Karpas-422 (cell line): ENCODE results near the gene CHMP4A. TPM values are rescaled to one million over a fixed set of nuclear protein-coding genes. Genes with fewer than 3 reads are reported as not detected.
"Not testable (repeated sequence)": the region's sequence is repeated elsewhere in the genome, so short reads cannot be mapped to it uniquely, and the experiment has no call there.

Experiments used
- DNase-seq: peaks from one replicate; pipeline ENCODE4 v3.0.0-alpha.2; 2015
- H2AFZ ChIP-seq: fragments of 200-600 bp; sonication (generic); 2 replicates; pipeline ENCODE4 v1.6.1; 2014; ENCODE audit warnings: antibody characterized with exemption, low read length, mixed read lengths
- H3K27ac ChIP-seq: fragments of 200-600 bp; sonication (generic); 2 replicates; pipeline ENCODE4 v1.5.1; 2014; ENCODE audit warnings: mild to moderate bottlenecking, low read length, moderate library complexity
- H3K27me3 ChIP-seq: fragments of 200-600 bp; sonication (generic); 2 replicates; pipeline ENCODE4 v1.6.1; 2014; ENCODE audit warnings: low read length, mixed read lengths
- H3K36me3 ChIP-seq: fragments of 200-600 bp; sonication (generic); 2 replicates; pipeline ENCODE4 v1.6.1; 2014; ENCODE audit warnings: low read length, mixed read lengths; ENCODE audit not compliant: insufficient read depth
- H3K4me1 ChIP-seq: fragments of 200-600 bp; sonication (generic); 2 replicates; pipeline ENCODE4 v1.6.1; 2014; ENCODE audit warnings: mild to moderate bottlenecking, low read length, mixed read lengths
- H3K4me2 ChIP-seq: fragments of 200-600 bp; sonication (generic); 2 replicates; pipeline ENCODE4 v1.6.1; 2014; ENCODE audit warnings: low read length, low read depth, mild to moderate bottlenecking; ENCODE audit not compliant: poor library complexity, severe bottlenecking
- H3K4me3 ChIP-seq: fragments of 200-600 bp; sonication (generic); 2 replicates; pipeline ENCODE4 v1.5.1; 2014; ENCODE audit warnings: mild to moderate bottlenecking, antibody characterized with exemption, low read length, mixed read lengths
- H3K79me2 ChIP-seq: fragments of 200-600 bp; sonication (generic); 2 replicates; pipeline ENCODE4 v1.6.1; 2014; ENCODE audit warnings: mild to moderate bottlenecking, low read length, mixed read lengths
- H3K9ac ChIP-seq: fragments of 200-600 bp; sonication (generic); 2 replicates; pipeline ENCODE4 v1.6.0; 2014; ENCODE audit warnings: low read length
- H3K9me2 ChIP-seq: fragments of 200-600 bp; sonication (generic), shearing (Covaris generic); replicated peaks from 2 replicates; pipeline ENCODE4 v1.6.0; 2014; ENCODE audit warnings: mild to moderate bottlenecking, low read length, moderate library complexity; ENCODE audit not compliant: insufficient read depth
- H3K9me3 ChIP-seq: fragments of 300-700, 200-600 bp; sonication (generic); 2 replicates; pipeline ENCODE4 v1.6.1; 2014; ENCODE audit warnings: low read length, mixed read lengths
- H4K20me1 ChIP-seq: fragments of 200-600 bp; sonication (generic); 2 replicates; pipeline ENCODE4 v1.6.1; 2014; ENCODE audit warnings: mild to moderate bottlenecking, antibody characterized with exemption, low read length, low read depth; ENCODE audit not compliant: insufficient read depth
- total RNA-seq: library from RNA; depleted of rRNA; stranded (reverse); fragments of >200 nt; shearing (Covaris generic); gene quantifications from 2 replicates; pipeline ENCODE4 v1.2.3, GENCODE V29; 2014; ENCODE audit warnings: low replicate concordance

The CHMP4A gene
- total RNA-seq, 1 experiment from 2014 or later, result 36.8 TPM

DNA sequence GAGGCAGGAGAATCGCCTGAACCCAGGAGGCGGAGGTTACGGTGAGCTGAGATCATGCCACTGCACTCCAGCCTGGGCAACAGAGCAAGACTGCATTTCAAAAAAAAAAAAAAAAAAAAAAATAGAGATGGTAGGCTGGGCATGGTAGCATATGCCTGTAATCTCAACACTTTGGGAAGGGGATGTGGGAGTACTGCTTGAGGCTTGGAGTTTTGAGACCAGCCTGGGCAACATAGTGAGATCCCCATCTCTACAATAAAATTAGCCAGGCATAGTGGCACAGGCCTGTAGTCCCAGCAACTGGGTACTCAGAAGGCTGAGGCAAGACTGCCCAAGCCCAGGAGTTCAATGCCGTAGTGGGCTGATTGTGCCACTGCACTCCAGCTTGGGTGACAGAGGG lies 9.7 kb upstream of the CHMP4A start:
- H3K9ac ChIP-seq, DNase-seq, H3K4me1 ChIP-seq, H3K36me3 ChIP-seq, H3K4me3 ChIP-seq, H3K9me2 ChIP-seq, H3K4me2 ChIP-seq, H4K20me1 ChIP-seq, H2AFZ ChIP-seq, H3K27me3 ChIP-seq, H3K9me3 ChIP-seq, H3K27ac ChIP-seq: not testable (repeated sequence)
- peaks cover 87% of the 10 kb centered on the region for H3K79me2 ChIP-seq

DNA sequence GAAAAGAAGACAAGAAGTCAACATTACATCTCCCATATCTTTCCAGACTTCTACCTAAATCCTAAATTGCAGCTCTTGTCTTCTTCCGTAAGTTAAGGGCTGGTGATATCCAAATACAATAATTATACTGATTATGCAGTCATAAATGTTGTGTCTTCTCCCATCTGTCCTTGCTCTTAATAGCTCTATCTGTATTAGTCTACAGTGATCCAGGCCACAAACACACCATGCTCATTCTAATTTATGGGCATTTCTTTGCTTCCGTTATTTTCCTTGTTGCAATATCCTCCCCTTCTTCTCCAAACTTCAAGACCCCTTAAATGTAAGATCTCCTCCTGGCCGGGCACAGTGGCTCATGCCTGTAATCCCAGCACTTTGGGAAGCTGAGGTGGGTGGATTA lies 6.2 kb upstream of the CHMP4A start:
- Histone ChIP-seq H3K9me2 (no peaks in the 10 kb centered on the region), H3K4me1 (peaks cover 18% of the 10 kb centered on the region), H3K4me2 (no peak overlapping the region), H3K36me3 (no peaks in the 10 kb centered on the region), H3K9ac (no peak overlapping the region), H3K27ac (no peak overlapping the region), H3K79me2 (peaks cover 54% of the 10 kb centered on the region), H2AFZ (no peak overlapping the region), H3K4me3 (no peak overlapping the region), H3K9me3 (no peaks in the 10 kb centered on the region), H3K27me3 (no peaks in the 10 kb centered on the region), H4K20me1 (no peaks in the 10 kb centered on the region)
- DNase-seq, result no peak

DNA sequence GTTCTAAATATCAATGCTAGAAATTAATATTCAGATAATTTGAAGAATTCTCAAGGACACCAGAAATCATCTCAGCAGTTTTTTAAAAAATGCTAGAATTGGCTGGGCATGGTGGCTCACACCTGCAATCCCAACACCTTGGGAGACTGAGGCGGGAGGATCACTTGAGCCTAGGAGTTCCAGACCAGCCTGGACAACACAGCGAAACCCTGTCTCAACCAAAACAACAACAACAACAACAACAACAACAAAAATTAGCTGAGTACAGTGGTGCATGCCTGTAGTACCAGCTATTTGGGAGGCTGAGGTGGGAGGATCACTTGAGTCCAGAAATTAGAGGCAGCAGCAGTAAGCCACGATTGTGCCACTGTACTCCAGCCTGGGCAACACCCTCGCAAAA lies 5.8 kb upstream of the CHMP4A start:
- no peaks in the 10 kb centered on the region for H4K20me1 ChIP-seq

DNA sequence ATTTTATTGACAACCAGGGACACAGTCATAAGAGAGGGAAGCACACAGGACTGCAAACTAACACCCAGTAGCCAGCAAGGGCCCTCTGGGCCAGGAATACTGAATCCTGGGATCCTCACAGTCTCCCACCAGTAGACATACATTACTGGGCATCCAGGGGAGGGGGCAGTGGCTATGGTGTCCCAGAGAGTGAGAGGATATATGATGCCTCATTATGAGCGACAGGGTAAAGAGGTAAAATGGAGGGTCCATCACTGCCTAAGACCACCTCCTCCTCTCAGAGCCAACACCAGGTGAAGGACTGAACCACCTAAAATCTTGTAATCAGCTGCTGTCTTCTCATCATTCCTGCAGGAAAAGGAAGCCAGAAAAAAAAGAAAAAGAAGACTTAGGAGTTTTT lies 3.6 kb upstream of the CHMP4A start:
- Histone ChIP-seq H3K4me1 (peaks cover 36% of the 10 kb centered on the region), H3K79me2 (peaks cover 41% of the 10 kb centered on the region)
- not testable (repeated sequence) for H3K9ac ChIP-seq, H3K27ac ChIP-seq, H3K4me3 ChIP-seq, H3K27me3 ChIP-seq, H3K9me2 ChIP-seq, H3K9me3 ChIP-seq, H4K20me1 ChIP-seq, DNase-seq, H3K36me3 ChIP-seq, H2AFZ ChIP-seq, H3K4me2 ChIP-seq

More for the DNA sequence above, 5.8 kb upstream of the CHMP4A start:
- H3K9me2 ChIP-seq, result no peaks in the 10 kb centered on the region
- H3K4me1 ChIP-seq, result peaks cover 23% of the 10 kb centered on the region
- H3K79me2 ChIP-seq, result peaks cover 53% of the 10 kb centered on the region
- no peaks in the 10 kb centered on the region for H3K9me3 ChIP-seq
- no peak for DNase-seq
- no peaks in the 10 kb centered on the region for H3K36me3 ChIP-seq
- H3K27me3 ChIP-seq, result no peaks in the 10 kb centered on the region
- no peak overlapping the region for H3K4me2 ChIP-seq
- no peak overlapping the region for H2AFZ ChIP-seq
- no peak overlapping the region for H3K9ac ChIP-seq
- no peak overlapping the region for H3K4me3 ChIP-seq
- H3K27ac ChIP-seq, result no peak overlapping the region

DNA sequence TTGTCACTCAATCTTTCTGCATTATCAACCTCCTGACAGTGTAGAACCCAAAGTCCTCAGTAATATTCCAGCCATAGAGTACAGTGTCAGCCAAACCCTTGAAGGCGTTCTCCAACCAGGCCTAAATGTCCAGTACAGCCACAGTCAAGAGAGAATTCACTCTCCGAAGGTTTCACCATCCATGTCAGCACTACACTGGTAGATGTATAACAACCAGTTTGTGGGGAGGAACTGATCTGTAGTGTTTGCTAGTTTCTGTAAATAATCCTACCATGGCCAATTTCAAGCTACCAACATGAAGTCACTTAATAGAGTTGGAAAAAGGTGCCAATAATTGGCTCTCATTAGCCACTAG lies 3.0 kb upstream of the CHMP4A start:
- H3K4me1 ChIP-seq, result peaks cover 40% of the 10 kb centered on the region
- peak overlapping the region; percentile 81 for H3K4me2 ChIP-seq
- H3K9ac ChIP-seq, result peak overlapping the region; percentile 91
- H3K36me3 ChIP-seq, result peaks cover 8% of the 10 kb centered on the region
- no peaks in the 10 kb centered on the region for H3K9me2 ChIP-seq
- peak overlapping the region; percentile 13; the same call in 1 of the 2 replicates for H3K27ac ChIP-seq
- H4K20me1 ChIP-seq, result no peaks in the 10 kb centered on the region
- no peaks in the 10 kb centered on the region for H3K27me3 ChIP-seq
- H2AFZ ChIP-seq, result no peak overlapping the region
- H3K9me3 ChIP-seq, result no peaks in the 10 kb centered on the region
- H3K79me2 ChIP-seq, result peaks cover 41% of the 10 kb centered on the region
- H3K4me3 ChIP-seq, result peak overlapping the region; percentile 83; the same call in 1 of the 2 replicates
- no peak for DNase-seq

DNA sequence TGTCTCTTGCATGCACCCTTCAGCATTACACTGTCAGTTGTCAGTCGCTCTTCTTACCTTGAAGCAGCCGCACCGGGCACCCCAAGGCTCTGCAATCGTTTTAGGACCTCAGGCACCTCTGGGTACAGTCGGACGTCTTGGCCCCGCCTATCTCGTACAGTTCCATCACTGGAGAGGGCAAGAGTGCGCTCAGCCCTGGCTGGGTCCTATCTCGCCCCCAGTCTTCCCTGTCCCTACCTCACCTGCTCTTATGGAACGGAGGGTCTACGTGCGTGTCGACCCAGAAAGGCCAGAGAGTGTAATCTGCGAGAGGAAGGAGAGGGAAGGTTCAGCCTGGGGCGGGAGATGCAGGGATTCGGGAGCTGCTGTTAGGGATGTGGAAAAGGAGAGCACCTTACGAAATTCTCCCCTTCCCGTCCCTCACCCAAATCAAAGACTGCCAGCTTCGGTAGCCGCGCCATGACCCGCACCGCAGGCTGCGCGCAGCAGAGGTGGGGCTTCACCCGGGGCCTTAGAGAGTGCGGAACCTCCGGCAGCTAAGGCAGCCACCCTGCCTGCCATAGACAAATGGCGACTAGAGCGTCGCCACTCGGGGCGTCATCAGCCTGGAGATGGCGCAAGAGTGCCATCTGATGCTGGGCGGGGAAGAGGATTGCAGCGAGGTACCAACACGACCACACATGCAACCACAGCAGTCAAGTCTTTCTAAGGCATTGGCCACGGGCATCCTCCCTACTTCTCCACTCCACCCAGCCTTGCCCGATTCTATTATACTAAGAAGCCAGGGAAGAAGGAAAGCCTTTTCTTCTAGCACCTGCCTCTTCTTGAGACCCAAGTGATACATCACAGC lies 2.4 kb upstream of the CHMP4A start, which contains the start of gene MDP1:
Gene MDP1 (minus strand): TSS at position 572 of the 850 bp plus-strand sequence. CDS start 111 bp downstream, at position 461.
- peak within 1 kb of the TSS; percentile 83 for H3K4me3 ChIP-seq
- peak within 1 kb of the TSS; percentile 75 for H3K27ac ChIP-seq
- peak; percentile 97 for DNase-seq
- no peaks in the 10 kb centered on the region for H4K20me1 ChIP-seq
- H3K79me2 ChIP-seq, result peaks cover 38% of the 10 kb centered on the region
- H3K4me2 ChIP-seq, result peak within 1 kb of the TSS; percentile 81
- H2AFZ ChIP-seq, result peak within 1 kb of the TSS; percentile 5; the same call in 1 of the 2 replicates
- H3K9me2 ChIP-seq, result no peaks in the 10 kb centered on the region
- H3K4me1 ChIP-seq, result peaks cover 40% of the 10 kb centered on the region
- H3K36me3 ChIP-seq, result peaks cover 12% of the 10 kb centered on the region
- peak within 1 kb of the TSS; percentile 91 for H3K9ac ChIP-seq
- H3K9me3 ChIP-seq, result no peaks in the 10 kb centered on the region
- H3K27me3 ChIP-seq, result no peaks in the 10 kb centered on the region

DNA sequence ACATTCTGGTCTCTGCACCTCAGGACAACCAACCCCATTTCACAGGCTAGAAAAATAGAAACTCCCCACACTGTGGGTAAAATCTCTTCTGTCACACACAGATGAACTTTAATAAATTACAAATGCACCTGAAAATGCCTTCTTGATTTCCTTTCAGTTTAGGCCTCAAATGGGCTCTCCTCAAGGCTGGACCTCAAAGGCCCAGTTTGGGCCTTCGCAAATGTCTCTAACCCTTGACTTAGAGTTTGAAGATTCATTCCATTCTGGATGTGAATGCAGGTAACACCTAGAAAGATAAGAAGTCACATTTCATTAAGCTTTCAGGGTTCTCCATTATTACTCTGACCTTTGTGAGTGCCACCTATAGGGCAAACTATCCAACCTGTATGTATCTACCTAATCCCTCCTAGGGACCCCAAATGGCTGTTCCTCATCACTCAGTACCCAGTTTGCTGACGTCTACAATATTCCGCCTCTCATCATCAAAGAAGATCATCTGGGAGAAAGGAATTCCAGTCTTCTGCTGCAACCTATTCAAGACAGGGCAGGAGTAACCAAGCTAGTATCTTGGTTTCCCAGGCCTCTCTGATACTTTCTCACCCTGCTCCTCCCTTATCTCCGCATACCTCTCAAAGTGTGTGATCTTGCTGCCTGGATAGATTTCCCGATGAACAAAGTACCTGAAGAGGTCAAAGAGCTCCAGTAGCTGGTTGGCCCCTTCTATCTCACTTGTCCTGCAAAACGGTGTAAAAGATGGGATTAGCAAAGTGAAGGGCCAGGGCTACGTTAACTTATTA lies 776 bp upstream of the CHMP4A start:
- Histone ChIP-seq H3K9ac (peak overlapping the region; percentile 91), H3K27ac (peak overlapping the region; percentile 75), H2AFZ (no peak overlapping the region), H3K9me3 (no peaks in the 10 kb centered on the region), H3K4me2 (peak overlapping the region; percentile 81), H3K9me2 (no peaks in the 10 kb centered on the region), H3K27me3 (no peaks in the 10 kb centered on the region), H4K20me1 (no peaks in the 10 kb centered on the region), H3K4me3 (peak overlapping the region; percentile 83), H3K36me3 (peaks cover 28% of the 10 kb centered on the region), H3K79me2 (peaks cover 22% of the 10 kb centered on the region), H3K4me1 (peaks cover 40% of the 10 kb centered on the region)
- no peak for DNase-seq

DNA sequence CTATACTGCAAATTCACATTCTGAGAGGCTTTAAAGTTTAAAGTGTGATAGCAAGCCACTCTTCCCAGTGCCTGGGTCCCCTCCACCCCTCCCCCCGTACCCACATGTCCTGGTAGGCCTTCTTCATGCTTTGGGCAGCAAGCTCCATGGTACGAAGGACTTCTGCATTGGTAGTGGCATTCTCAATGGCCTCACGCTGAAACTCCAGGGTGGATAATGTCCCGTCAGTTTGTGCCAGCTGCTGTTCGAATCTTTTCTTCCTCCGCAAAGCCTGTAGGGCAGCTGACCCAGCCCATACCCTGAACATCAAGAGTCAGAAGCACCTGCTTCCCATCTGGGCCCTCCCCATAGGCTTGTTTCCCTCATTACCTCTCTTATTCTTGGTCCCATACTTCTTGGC lies 2.0 kb downstream of the CHMP4A start:
- no peak overlapping the region for H2AFZ ChIP-seq
- peaks cover 34% of the 10 kb centered on the region for H3K4me1 ChIP-seq
- DNase-seq, result no peak
- H4K20me1 ChIP-seq, result no peaks in the 10 kb centered on the region
- no peak overlapping the region for H3K4me2 ChIP-seq
- no peaks in the 10 kb centered on the region for H3K27me3 ChIP-seq
- peaks cover 52% of the 10 kb centered on the region for H3K36me3 ChIP-seq
- H3K79me2 ChIP-seq, result peaks cover 20% of the 10 kb centered on the region
- no peaks in the 10 kb centered on the region for H3K9me3 ChIP-seq
- no peak overlapping the region for H3K27ac ChIP-seq
- no peak overlapping the region for H3K4me3 ChIP-seq
- no peaks in the 10 kb centered on the region for H3K9me2 ChIP-seq
- no peak overlapping the region for H3K9ac ChIP-seq
